K562 (cell line): Measurements from ENCODE around the gene UBASH3A. TPM values are rescaled to one million over a fixed set of nuclear protein-coding genes. Genes with fewer than 3 reads are reported as not detected.

Experiments
- CCNT2 ChIP-seq: IDR thresholded peaks from 2 replicates; pipeline ENCODE4 v1.6.1; 2011; ENCODE audit warnings: borderline replicate concordance, low read depth, mild to moderate bottlenecking, moderate library complexity, mixed read lengths, low read length; ENCODE audit not compliant: insufficient read length; ENCODE audit errors: extremely low read depth
- ETS1 ChIP-seq: conservative IDR thresholded peaks from 2 replicates; pipeline ENCODE4 v1.6.1; 2011; ENCODE audit warnings: low read depth, mild to moderate bottlenecking, low read length; ENCODE audit not compliant: control insufficient read depth
- FOXA3 ChIP-seq, 2 experiments: fragments of 450-650 bp in 1 of 2; sonication (generic) in 1 of 2; formaldehyde crosslinking; IDR thresholded peaks in 1 of 2; conservative IDR thresholded peaks in 1 of 2; 2 replicates each; pipeline versions ENCODE4 v1.4.0 to v1.8.0; 2020 to 2022; ENCODE audit warnings: mild to moderate bottlenecking in 2 of 2, missing genetic modification reagents in 1 of 2
- HMGN3 ChIP-seq: IDR thresholded peaks from 2 replicates; pipeline ENCODE4 v1.6.1; 2011; ENCODE audit warnings: borderline replicate concordance, low read depth, mild to moderate bottlenecking, mixed read lengths, low read length; ENCODE audit not compliant: insufficient read length; ENCODE audit errors: extremely low read depth
- HMGXB4 ChIP-seq: sonication (generic); formaldehyde crosslinking; IDR thresholded peaks from 2 replicates; pipeline ENCODE4 v1.8.1; 2023; ENCODE audit warnings: mild to moderate bottlenecking, missing genetic modification reagents
- NCOA6 ChIP-seq: fragments of 450-650 bp; IDR thresholded peaks from 2 replicates; pipeline ENCODE4 v1.6.1; 2017; ENCODE audit warnings: mild to moderate bottlenecking
- PATZ1 ChIP-seq: fragments of 250-450 bp; sonication (Bioruptor Pico); IDR thresholded peaks from 2 replicates; pipeline ENCODE4 v1.5.0; 2020; ENCODE audit warnings: mild to moderate bottlenecking, borderline replicate concordance
- RB1 ChIP-seq: fragments of 450-650 bp; IDR thresholded peaks from 2 replicates; pipeline ENCODE4 v1.6.1; 2017; ENCODE audit warnings: low read depth, mild to moderate bottlenecking
- TEAD4 ChIP-seq, 2 experiments: sonication (generic) in 1 of 2; formaldehyde crosslinking in 1 of 2; IDR thresholded peaks; 2 replicates each; pipeline versions ENCODE4 v1.6.1 to v1.8.0; 2012 to 2022; ENCODE audit warnings: borderline replicate concordance in 1 of 2, inconsistent platforms in 1 of 2, low read length in 1 of 2, mild to moderate bottlenecking in 1 of 2, missing genetic modification reagents in 1 of 2
- ZBTB34 ChIP-seq: fragments of 250-450 bp; sonication (Bioruptor Pico); IDR thresholded peaks from 2 replicates; pipeline ENCODE4 v1.8.0; 2021; ENCODE audit warnings: mild to moderate bottlenecking, moderate library complexity
- ZFP1 ChIP-seq: fragments of 450-650 bp; formaldehyde crosslinking; IDR thresholded peaks from 2 replicates; pipeline ENCODE4 v1.4.0; 2020; ENCODE audit warnings: mild to moderate bottlenecking, mixed read lengths
- ZNF780A ChIP-seq: fragments of 250-450 bp; sonication (Bioruptor Pico); IDR thresholded peaks from 2 replicates; pipeline ENCODE4 v1.5.0; 2021; ENCODE audit warnings: mild to moderate bottlenecking
- polyA plus RNA-seq, 8 experiments: library from polyadenylated mRNA; depleted of rRNA in 4 of 8; stranded (reverse) in 5 of 8; unstranded in 3 of 8; fragments of >200 nt; fragmentation: Nextera tagmentation in 2 of 8; fragmentation: Illumina TruSeq in 1 of 8; extraction: Ambion mirVana in 2 of 8; extraction: Trizol in 1 of 8; gene quantifications; 2 replicates each; pipeline versions ENCODE4 v1.2.1 to v1.2.3, GENCODE V29; 2011 to 2014; ENCODE audit warnings: inconsistent platforms in 1 of 8, missing spikeins in 1 of 8
- total RNA-seq, 7 experiments: library from RNA; depleted of rRNA in 6 of 7; stranded (reverse); fragments of >200 nt in 6 of 7; fragmentation: Illumina TruSeq in 2 of 7; extraction: Trizol in 2 of 7; gene quantifications; 2 replicates each; pipeline versions ENCODE4 v1.2.1 to v1.2.3, GENCODE V29; 2011 to 2021; ENCODE audit warnings: low replicate concordance in 1 of 7

The UBASH3A gene
- total and polyA plus RNA-seq, 9 of the 15 experiments (the other 6 are each of a cell fraction or from before 2014, with no cell fraction given): 0.23 to 1.8 (median 1.1) TPM

GRCh38 chr21:42478504-42478903 is 74.8 kb downstream of the UBASH3A start (continued):
- TF ChIP-seq TEAD4 (IDR thresholded peaks at IDR 0.05; ENCODE audit: low read length) (no peak), TEAD4 (CRISPR knock-in tag; IDR thresholded peaks at IDR 0.05; ENCODE audit: borderline replicate concordance) (no peak), HMGXB4 (CRISPR knock-in tag) (no peak), ZNF780A (no peak), HMGN3 (no peak), NCOA6 (no peak), PATZ1 (CRISPR knock-in tag) (no peak), ETS1 (no peak), FOXA3 (CRISPR knock-in tag; conservative IDR thresholded peaks at IDR 0.05 in 1 of 2, IDR thresholded peaks at IDR 0.05 in 1 of 2) (no peak), CCNT2 (no peak), ZFP1 (no peak), RB1 (no peak), ZBTB34 (CRISPR knock-in tag) (no peak)
